Measurements from ENCODE around the gene AJUBA.

DNA sequence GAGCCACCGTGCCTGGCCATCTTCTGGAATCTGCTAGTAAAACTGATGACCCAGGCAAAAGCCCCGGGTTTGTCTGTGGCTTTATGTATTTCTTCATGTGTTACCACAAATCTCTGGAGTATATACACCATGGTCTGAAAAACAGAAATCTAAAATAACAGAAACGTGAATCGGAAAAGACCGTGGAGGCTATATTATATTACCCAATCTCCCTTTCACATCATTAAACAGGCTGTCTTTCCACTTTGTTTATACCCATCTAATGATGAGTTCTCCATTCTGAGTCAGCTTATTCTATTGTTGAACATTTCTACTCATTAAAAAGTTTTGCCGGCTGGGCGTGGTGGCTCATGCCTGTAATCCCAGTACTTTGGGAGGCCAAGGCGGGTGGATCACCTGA is 9.5 kb upstream of the AJUBA start:
- TF ChIP-seq, protein P1, sequence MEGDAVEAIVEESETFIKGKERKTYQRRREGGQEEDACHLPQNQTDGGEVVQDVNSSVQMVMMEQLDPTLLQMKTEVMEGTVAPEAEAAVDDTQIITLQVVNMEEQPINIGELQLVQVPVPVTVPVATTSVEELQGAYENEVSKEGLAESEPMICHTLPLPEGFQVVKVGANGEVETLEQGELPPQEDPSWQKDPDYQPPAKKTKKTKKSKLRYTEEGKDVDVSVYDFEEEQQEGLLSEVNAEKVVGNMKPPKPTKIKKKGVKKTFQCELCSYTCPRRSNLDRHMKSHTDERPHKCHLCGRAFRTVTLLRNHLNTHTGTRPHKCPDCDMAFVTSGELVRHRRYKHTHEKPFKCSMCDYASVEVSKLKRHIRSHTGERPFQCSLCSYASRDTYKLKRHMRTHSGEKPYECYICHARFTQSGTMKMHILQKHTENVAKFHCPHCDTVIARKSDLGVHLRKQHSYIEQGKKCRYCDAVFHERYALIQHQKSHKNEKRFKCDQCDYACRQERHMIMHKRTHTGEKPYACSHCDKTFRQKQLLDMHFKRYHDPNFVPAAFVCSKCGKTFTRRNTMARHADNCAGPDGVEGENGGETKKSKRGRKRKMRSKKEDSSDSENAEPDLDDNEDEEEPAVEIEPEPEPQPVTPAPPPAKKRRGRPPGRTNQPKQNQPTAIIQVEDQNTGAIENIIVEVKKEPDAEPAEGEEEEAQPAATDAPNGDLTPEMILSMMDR (IDR thresholded peaks at IDR 0.05; ENCODE audit: borderline replicate concordance, extremely low read depth, low read length, poor library complexity, severe bottlenecking), result no peak
- no peak for TF ChIP-seq EZH2 (IDR thresholded peaks at IDR 0.05; ENCODE audit: borderline replicate concordance, low read depth, low read length, severe bottlenecking)
